Limb (tissue), 2 donors: ENCODE measurements around the gene FAM13A.

Experiments
- DNase-seq, 2 donors: peaks; one replicate each; pipeline ENCODE4 v3.0.0-alpha.2; 2016; ENCODE audit errors: extremely low spot score in 2 of 2

FAM13A gene

GRCh38 chr4:88752076-88752463 lies 304.9 kb downstream of the FAM13A start:
- no peak for DNase-seq

DNA sequence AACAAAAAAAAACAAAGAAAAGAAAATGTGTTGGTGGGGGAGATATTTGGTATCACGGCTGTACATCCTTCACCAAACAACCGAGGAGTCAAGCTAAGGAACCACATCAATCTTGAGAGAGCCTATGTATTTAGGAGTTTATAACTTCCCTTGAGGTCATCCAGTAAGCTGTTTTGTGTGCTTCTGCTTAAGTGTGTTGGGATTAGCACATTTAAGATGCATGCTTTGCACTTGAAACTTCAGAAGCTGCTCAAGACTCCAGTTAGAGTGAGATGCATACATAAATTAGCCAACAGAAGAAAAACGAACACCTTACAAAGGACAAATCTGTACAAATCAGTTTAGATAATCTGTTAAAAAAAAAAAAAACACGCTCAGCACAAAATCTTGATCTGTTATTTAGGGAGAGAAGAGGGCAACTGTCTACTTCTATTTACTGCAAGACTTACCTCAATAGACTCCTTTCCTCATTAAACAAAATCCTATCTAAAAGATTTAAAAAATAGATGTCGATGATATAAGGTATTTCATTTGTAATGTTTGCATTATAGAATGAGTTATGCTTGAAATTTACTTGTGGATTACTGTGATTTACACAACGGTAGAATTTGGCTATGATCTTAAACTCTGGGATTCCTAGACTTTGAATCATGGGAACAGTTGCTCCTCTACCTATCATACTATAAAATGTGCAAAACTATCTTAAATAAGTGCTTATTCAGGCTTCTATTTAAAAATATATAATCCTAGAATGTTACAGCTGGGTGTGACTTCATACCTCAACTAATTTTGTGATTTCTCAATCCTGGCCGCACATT lies 305.5 kb downstream of the FAM13A start:
- DNase-seq = no peak

DNA sequence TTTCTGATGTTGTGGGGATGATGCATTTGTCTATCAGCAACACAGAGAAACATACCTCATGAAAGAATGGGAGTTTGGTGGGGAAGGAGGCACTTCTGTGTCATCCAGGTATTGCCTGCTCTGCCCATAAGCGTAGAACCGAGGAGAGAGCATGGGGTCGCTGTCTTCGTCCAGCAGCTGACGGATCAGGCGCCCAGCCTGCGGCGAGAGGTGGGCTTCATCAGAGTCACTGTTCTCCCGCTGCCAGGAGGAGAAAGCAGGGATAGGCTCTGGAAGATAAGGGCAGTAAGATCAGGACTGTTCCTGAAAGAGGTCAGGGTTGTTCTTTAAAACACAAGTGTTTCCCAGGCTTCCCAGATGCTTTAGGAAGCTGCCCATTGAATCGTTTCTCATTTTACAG lies 306.6 kb downstream of the FAM13A start:
- DNase-seq = no peak

DNA sequence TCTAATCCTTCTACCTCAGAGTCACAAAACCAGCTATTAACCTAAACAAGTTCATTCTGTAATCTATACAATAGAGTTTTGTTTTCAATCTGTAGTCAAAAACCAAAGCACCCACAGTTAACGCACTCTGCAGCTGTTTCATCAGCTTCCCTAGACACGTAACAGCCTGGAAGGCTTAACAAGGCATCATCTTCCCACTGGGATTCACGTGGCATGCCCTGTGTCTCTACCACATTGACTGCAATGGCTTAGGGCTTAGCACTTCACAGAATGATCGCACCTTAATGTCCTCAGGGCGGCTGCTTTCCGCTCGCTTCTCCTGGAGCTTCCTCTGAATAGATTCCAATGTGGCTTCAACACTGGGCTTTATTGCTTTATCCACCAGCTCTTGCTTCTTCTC lies 309.6 kb downstream of the FAM13A start:
- no peak for DNase-seq

DNA sequence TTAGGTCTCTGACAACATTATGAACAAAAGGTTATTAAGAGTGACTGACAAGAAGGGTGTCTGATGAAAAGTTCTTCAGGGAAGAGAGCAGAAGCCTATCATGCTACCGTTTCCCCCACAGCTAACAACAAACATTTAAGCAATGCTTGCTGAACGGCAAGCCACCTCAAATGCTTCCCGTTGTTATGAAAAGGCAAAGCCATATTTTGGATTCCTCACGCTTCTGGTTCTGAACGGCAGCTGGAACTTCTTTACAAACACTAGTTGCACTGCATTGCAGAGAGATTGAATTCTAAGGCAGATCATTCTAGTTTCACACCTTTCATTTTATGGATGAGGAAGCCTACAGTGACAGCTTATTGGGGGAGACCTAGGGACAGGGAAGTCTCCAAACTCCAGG lies 310.8 kb downstream of the FAM13A start:
- no peak for DNase-seq

- no peak for DNase-seq
Measured at GRCh38 chr4:88745581-88746163, 311.3 kb downstream of the FAM13A start.

GRCh38 chr4:88745175-88745574 lies 311.8 kb downstream of the FAM13A start:
- no peak for DNase-seq

GRCh38 chr4:88744609-88745008 lies 312.4 kb downstream of the FAM13A start:
- no peak for DNase-seq

DNA sequence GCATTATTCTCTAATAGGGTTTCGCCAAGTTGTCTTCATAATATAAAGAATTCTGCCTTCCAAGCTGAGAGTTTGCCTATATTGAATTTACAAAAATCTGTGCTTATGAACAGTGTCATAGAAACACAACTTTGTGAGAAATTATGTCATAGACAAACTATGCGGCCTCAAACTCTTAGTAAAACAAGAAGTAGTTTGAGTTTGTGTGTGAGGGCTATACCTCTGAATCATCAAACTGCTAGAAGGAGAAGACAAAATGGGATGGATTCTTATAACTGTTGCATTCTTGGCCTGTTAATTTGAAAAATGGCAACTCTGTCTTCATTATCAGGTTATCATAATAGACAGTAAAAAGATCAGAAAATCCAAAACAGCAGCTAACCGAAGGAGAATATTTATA lies 313.3 kb downstream of the FAM13A start:
- DNase-seq = no peak

- DNase-seq = no peak
Measured at GRCh38 chr4:88742561-88742960, 314.4 kb downstream of the FAM13A start.

DNA sequence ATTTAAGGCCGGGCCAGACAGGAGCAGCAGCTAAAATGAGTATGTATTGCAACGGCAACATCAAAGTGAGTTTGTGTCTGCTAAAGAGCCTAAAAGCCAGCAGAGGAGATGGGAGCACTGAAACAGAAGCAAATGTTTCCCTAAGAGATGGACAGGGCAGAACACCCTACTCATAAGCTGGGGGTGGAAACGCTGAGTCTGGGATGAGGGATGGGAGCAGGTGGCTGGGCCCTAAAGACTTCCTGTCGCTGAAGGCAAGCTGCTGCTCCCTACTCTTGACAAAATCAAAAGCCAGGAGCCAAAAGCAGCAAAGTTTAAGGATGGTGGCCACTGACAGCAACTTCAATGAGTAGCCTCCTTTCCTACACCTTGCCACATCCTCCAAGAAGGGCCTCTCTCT lies 318.8 kb downstream of the FAM13A start:
- DNase-seq = peak; percentile 25 to 53

GRCh38 chr4:88737307-88737941 lies 319.6 kb downstream of the FAM13A start:
- peak; percentile 43 to 55 for DNase-seq

DNA sequence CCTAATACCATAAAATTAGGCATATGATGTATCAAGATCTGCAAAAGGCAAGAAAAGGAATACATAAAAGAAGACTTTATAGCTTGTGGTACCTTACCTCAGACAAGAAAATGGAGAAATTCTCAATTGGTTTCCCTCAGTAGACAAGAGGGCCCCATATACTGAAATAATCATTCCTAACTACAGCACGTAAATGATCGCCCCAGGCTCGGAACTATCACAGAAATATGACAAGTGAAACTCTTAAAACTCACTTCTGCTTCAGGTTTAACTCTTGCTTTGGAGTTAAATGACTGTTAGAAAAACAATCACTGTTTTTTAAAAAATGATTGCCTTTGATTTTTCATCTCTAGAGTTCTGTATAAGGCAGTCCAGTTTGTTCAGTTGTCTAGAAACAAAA lies 320.7 kb downstream of the FAM13A start:
- DNase-seq = no peak

DNA sequence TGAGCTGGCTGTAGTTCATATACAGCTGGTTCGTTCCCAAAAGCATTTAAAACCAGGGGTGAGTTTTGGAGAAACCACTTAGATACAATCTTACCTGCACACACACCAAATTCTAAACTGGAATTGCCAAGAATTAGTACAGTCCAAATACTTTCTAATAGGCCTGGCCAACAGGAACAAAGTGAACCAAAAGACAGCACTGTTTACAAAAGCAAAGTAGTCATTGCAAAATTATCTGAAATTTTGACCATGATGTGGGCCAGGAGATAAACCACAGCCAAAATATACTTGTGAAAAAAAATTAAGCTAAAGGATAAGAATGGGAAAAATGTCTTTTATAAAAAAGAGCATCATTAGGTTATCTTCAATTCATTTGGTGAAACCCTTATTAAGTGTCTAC lies 321.4 kb downstream of the FAM13A start:
- DNase-seq = no peak

GRCh38 chr4:88734403-88734949 lies 322.5 kb downstream of the FAM13A start:
- no peak for DNase-seq

DNA sequence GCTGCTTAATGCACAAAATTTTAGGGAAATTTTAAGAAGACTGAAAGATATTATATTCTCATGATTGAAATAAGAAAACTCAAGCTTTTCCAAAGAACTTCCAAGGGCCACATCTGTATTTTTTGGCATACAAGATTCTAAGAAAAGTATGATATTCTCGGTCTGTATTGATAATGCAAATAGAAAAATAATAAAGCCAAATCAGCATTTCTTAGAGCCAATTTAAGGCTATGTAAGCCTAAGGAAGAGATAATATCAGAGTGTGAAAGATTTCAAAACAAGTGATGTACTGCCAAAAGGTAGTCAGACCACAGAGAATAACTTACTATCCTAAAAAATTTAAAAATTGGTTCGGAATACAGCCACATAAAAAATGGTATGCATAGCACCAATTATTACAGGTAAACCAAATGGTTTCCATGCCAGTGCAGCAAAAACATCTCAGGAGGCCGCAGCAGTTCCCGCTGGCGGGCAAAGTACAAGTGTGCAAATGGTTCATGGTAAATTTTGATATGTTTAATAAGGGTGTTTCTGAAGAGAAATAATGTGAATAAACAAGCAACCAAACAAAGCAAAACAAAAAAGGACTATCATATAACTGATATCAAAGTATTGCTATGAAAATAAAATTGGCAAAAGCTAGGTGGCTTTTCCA lies 324.1 kb downstream of the FAM13A start:
- no peak for DNase-seq

DNA sequence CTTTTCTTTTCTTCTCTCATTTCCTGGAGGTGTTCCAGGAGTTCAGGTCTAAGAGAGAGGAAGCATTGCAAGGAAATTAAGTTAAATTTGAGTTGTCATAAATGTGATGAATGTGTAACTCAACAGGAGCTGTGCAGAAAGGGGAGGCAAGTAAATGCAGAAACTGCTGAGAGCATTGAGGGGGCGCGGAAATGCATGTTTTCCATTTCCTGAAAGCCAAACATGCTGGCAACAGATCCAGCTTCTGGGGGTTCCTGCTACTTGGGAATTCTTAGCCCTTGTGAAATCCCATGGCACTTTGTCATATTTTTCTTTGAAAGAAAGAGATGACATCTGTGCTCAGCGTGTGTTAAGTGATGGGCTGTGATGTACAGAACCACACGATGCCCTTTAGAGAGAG lies 325.6 kb downstream of the FAM13A start:
- DNase-seq = no peak

GRCh38 chr4:88730811-88731210 lies 326.2 kb downstream of the FAM13A start:
- no peak for DNase-seq

DNA sequence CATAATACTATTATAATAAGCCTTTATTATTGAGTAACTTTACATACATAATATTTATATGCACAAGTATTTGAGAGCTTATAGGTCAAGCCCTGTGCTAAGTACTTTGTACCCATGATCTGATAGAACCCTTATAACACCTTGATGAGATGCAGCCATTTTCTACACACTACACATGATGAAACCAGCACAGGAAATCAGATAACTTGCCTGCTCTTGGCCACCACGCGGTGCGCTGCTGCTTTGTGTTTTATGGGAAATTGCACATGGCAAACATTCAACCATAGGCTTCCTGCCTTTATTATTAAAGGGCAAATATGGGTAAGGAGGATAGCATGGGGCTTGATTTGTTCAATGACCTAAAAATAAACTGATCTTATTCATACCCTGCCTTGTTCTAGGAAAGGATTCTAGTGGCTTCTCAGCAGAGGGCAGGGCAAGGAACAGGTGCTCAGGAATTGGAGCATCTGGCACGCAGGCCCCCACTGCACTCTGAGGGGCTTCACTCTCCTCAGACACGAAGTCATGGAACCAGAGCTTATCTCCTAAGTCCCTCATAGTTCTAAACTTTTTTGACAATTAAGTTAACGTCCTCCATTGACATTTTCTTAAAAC lies 327.7 kb downstream of the FAM13A start:
- no peak for DNase-seq

DNA sequence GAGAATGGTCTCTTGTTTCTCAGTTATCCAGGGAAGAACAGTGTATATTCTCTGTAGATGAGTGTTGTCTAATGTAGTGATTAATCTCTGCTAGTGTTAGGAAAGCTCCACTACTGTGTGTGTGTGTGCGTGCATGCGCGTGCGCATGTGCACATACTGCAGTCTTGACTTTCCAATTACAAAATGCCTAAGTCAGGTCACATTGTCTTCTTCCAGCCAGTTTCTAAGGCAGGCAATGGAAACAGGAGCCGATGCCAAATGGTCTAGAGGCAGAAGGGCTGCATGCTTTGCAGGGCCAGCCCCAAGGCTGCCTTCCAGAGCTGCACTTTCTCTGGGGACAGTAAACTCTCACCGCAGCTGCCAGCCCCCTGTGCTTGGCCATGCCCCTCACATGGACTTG lies 328.8 kb downstream of the FAM13A start:
- no peak for DNase-seq

- DNase-seq = no peak
Measured at GRCh38 chr4:88725986-88726385, 331.0 kb downstream of the FAM13A start.

DNA sequence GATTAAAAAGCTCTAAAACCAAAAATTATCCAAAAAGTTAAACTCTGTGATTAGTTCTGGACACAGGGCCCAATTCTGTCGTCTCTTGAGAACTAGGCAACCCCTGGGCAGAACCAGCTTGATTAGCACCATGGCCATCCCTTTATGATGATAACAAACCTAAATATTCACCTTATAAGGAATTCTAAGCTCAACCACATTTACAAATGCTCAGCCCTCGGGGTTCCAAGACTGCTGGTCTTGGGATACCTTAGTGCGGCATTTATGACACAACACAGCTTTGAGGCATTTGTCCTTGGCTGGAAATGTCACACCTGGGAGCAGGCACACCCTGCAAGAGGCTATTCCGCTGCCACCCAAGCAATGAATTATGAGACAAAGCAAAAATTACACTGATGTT lies 331.8 kb downstream of the FAM13A start:
- DNase-seq = no peak
